NOMO-1 treated with DMSO at 0.1 percent for 48 hours (cell line): ENCODE data around the gene SPACA7.

ENCODE experiments used
- DNase-seq: peaks from one replicate; lab custom pipeline; 2025; ENCODE audit not compliant: unreplicated experiment; lab: John Stamatoyannopoulos, UW

The SPACA7 gene

DNA sequence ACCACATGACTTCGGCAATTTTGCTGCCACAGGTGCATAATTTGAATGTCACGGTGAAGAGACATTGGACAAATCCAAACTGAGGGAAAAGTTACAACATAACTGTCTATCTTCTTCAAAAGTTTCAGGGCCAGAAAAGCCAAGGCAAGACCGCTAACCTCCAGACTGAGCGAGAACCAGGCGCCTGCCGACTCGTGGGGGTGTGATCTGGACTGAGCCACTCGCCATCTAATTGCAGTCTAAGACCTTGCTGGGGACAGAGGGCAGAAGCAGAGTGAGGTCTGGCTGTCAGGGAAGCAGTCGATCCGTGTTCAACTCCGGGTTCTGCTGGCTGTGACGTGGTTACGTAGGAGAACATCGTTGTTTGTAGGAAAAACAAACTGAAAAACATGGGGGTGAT lies 88.6 kb downstream of the SPACA7 start:
- no peak for DNase-seq

DNA sequence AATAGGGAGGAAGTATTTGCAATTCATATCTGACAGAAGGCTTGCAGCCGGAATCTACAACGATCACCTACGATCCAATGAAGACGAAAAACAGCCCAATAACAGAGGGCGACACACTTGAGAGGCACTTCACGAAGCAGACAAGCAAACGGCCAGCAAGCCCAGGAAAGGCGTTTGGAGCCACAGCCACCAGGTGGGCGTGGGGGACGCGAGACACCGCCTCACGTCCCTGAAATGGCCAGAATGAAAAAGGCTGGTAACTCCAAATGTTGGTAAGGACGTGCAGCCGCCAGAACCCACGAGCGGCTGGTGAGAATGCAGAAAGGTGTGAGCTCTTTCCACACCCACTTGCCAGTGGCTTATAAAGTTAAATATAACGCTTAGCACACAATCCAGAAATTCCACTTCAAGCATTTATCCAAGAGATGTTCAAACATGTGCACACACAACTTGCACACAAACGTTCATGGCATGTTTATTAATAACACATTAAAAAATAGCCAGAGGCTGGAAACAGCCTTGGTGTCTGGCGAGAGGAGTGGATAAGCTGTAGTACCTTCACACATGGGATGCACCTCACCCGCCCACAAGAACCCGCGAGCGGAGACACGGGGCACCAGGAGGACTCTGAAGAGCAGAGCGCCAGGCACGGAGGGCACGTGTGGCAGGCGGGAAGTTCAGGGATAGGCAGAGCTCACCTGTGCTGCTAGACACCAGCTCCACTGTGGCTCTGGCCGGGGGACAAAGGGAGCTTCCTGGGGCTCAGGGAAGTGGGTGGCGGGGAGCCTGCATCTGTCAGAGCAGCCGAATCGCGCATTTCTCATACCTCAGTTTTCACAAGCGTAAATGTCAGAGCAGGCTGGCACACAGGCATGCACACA lies 89.3 kb downstream of the SPACA7 start:
- DNase-seq, result no peak

DNA sequence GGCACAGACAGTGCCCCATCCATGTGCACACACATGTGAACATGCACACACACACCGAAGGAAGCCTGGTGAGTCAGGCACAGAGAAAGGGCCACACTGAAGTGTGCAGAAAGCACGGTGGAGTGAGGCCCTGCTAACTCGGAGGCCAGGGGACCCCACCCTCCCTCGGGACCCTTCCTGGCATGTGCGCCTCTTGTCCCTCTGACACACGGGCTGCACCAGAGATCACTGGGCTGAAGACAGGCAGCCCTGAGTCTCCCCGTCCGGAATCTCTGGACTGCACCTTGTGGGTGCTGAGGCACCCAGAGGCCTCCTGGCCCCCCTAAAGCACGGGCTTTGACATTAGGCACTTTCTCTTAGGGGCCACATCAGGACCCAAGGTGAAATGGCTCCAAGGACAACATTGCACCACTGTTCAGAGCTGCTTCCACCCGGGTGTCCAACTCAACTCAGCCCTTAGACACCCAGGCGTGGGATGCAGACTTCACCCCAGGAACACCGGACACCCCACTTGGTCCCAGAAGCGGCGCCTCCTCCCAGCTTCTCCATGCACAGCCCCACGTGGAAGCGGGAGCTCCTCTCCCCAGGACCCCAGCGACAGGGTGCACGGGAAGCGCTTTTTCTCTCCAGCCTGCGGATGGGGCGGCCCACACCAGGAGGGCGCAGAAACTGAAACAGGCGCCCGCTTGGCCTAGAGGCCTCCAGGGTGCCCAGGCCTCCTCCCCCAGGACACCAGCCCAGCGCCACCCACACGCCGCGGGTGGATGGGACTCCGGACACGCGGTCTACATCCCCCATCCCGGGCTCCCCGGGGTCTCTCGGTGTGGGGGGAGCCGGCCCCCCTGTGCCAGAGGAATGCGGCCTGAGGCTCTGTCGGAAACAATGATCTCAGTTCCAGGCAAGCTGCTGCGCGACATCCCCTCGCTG lies 90.2 kb downstream of the SPACA7 start:
- DNase-seq, result no peak

DNA sequence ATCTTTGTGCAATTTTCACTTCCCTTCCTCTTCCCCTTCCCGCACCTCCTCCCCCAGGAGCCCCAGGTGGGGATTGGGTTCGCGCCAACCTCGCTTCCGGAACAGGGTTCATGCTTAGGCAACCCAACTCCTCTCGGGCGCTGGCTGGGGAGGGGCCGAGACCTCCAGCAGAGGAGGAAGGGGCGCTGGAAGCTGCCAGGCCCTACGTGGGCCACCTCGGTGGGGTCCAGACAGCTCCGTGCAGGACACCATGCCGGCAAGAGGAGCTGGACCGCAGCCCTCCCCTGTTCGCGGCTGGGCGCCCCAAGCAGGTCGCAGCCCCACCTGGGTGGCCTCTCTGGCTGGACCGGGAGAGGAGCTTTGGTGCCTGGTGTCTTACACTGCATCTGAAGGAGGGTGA lies 91.1 kb downstream of the SPACA7 start:
- no peak for DNase-seq

DNA sequence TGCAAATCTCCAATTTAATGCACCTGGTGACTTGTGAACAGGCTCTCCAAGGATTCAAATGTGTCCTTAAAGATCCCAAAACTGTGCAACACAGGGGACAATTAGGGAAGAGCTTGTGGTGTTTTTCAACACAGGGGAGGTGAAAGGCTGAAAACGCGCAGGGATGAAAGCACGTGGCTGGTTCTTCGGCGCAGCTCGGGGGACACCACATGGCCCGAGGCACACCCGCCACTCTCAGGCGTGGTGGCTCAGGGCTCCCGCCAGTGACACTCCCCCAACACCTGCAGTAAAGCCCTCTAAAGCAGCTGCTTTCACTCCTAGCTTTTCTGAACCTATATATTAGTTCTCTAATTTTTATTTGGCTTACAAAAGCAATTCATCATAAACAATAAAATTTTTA lies 91.9 kb downstream of the SPACA7 start:
- DNase-seq, result no peak

DNA sequence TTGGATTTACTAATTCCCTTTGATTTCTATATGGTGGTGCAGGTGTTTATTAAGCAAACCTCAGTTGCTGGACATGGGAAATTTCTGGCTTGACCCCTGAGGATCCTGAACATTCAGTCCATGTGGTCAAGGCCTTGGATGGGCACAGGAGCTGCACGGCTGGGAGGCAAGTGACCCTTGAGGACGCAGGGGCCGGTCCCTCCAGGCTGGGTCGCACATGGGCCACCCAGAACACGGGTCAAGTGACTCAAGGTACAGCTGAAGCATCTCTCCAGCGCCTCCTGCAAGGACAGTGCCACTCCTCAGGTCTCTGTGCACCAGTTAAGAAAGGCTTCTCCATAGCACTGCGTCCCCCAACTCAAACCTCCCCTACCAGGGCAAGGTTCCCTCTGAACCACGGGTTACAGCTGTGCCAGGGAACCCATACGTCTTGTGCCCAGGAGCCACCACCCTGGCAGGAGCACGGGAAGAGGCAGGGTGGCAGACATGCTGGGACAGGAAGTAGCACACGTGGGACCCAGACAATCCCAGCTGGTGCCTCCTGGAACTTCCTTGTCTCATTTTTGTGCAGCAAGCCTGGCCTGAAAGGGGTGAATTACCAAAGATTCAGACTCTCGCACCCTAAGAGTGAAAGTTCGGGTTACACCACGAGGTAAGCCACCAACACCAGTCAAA lies 93.1 kb downstream of the SPACA7 start:
- DNase-seq, result no peak

DNA sequence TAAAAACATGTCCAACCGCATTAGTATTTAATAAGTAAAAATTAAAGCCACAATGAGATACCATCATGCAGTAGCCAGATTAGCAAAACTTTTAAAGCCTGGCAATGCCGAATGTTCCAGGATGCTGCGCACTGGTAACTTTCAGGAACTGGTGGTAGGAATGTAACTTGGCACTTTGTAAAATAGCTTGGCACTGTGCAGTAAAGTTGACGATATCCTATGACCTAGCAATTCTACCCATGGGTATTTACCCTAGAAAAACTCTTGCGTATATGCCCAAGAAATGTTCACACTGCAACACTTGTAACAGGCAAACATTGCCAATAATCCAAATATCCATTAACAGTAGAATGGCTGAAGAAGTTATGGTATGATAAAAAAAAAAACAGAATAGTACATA lies 97.7 kb downstream of the SPACA7 start:
- DNase-seq, result no peak

DNA sequence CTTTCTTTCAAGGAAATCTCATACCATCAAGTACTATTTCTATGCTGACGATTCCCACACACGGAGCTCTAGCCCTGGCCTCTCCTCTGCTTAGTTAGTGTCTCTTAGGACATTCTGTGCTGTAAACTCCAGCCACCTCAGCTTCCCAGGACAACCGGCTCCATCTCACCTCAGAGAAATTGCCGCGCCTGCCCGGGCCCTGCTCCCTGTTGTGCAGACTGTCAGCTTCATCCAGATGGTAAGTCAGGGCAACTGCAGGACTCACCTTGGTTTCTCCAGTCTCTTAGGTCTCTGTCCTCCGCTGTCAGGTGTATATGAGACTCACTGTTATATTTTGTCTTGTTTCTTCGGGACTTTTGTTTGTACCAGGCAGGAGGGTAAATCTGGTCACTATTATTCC lies 98.7 kb downstream of the SPACA7 start:
- no peak for DNase-seq

DNA sequence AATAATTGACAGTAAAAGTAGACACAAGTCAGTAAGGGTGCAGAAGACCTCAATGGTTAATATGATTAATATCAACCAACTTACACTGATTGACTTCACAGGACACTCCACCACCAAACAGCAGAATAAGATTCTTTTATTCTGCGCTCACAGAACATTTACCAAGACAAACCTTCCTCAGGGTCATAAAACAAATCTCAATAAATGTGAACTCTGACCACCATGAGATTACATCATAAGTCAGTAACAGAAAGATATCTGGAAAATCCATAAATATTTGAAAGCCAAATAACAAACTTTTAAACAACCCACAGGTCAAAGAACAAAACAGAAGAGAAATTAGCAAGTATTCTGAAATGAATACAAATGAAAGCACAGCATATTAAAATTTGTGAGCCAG lies 99.7 kb downstream of the SPACA7 start:
- DNase-seq, result no peak

- no peak for DNase-seq
Measured at GRCh38 chr13:112477070-112477619, 101.0 kb downstream of the SPACA7 start.

DNA sequence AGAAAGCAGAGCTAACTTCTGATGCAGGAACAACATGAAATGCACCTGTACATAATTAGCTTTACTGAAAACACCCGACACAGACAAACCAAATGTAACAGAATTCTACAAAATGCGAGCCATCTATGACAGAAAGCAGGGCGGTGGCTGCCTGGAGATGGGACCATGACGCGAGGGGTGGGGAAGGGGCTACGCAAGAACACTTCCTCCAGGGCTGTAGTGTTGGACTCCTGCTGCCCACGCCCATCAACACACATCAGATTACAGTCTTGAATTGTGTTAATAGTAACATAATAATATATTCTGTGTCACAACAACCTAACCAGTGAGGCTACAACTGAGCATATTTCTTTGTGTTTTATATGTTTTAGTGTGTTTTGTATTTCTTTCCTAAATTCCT lies 103.2 kb downstream of the SPACA7 start:
- no peak for DNase-seq

DNA sequence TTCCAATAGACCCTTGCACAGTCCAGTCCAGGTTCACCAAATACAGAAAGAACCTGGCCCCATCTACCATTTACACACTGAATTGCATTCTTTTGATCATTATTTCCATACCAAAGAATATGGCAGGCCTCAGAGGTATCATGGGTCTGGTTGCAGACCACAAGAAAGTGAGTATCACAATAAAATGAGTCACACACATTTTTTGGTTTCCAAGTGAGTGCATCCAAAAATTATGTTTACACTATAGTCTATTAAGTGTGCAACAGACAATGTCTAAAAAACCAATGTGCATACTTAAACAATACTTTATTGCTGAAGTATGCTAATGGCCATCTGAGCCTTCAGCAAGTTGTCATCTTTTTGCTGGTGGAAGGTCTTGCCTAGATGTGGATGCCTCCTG lies 105.3 kb downstream of the SPACA7 start:
- DNase-seq, result no peak

GRCh38 chr13:112483299-112483698 lies 107.1 kb downstream of the SPACA7 start:
- DNase-seq, result no peak
